GM04504 (cell line): ENCODE data around the gene TPRG1L.
A peak's percentile ranks its signal among the peaks of the same experiment; 100 is the strongest.

ENCODE experiments used
- DNase-seq: peaks from one replicate; pipeline ENCODE4 v3.0.0-alpha.2; 2012; ENCODE audit warnings: low read depth

The TPRG1L gene

DNA sequence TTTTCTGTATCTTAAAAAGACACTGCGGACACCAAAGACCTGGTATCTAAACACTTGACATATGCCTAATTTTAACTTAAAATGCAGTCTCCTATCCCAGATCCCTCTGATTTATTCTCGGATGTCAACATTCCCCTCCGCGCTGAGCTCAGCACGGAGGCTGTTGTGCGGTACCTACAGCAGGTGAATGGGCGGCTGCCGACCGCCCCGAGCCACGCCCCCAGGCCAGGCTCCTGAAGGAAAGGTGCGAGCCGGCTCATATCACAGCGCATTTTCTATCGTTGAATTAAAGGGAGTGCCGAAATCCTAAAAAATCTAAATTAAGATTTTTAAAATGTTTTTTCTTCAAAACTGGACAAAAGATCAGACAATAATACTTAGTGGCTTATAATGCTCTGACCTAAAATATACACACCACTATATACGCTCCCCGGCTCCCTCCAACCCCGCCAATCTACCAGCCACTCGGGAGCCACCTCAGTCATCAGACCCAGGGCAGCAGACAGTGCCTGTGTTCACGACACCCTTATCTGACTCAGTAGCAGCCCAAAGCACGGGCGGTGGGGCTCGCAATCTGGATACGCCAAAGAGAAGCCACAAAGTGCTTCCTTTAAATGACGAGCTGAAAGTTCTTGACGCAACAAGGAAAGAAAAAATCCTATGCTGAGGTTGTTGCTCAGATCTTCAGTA lies 21.0 kb downstream of the TPRG1L start:
- no peak for DNase-seq

DNA sequence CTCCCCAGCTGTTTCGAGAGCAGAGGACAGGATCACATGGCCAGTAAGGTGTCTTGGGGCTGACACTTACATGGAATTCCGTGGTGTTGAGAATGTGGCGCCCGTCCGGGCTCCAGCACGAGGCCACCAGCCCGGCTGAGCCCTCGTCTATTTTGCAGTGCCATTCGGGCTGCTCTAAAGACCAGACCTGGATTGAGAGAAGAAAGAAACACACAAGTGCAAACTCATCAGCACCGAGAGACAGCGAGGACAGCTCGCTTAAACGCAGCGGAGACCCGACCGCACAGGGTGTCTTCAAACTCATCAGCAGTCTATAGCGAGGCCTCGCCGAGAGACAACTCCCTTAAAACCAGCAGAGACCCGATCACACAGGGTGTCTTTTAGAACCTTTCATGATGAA lies 21.8 kb downstream of the TPRG1L start:
- DNase-seq = no peak

DNA sequence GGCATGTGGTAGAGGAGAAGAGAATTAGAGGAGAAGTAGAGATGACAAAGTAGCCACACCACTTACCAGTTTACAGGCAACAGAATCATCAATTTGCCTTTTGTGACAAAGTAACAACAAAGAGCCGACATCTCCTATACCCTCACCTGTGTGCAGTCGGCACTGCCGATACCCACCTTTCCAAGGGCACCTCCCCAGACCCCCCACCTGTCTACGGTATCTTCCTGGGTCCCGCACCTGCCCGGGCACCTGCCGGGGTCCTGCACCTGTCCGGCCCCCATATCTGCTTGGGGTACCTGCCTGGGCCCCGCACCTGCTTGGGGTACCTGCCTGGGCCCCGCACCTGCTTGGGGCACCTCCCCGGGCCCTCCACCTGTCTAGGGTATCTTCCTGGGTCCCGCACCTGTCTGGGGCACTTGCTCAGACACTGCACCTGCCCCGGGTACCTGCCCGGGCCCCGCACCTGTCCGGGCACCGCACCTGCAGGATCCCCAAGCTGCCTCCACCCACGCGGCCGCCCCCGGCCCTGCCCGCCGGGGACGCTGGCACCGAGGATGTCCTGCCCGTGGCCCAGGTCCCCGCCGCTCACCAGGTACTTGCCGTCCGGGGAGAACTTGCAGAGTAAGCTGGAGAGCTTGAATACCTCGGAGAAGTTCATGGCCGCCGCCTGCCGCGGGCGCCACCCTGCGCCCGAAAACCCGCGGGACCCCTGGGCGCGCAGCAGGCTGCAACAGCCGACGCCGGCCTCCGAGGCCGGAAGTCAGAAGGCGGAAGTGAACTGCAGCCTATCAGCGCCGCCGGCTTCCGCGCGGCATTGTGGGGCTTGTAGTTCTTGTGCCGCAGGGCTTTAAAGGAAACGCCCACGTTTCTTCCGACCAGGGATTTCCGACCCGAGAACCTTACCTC lies 24.8 kb downstream of the TPRG1L start, which contains the start of gene WRAP73:
Gene WRAP73 (minus strand): TSS at position 762 of the 906 bp plus-strand sequence. CDS start 104 bp downstream, at position 658.
- DNase-seq = peak; percentile 72

DNA sequence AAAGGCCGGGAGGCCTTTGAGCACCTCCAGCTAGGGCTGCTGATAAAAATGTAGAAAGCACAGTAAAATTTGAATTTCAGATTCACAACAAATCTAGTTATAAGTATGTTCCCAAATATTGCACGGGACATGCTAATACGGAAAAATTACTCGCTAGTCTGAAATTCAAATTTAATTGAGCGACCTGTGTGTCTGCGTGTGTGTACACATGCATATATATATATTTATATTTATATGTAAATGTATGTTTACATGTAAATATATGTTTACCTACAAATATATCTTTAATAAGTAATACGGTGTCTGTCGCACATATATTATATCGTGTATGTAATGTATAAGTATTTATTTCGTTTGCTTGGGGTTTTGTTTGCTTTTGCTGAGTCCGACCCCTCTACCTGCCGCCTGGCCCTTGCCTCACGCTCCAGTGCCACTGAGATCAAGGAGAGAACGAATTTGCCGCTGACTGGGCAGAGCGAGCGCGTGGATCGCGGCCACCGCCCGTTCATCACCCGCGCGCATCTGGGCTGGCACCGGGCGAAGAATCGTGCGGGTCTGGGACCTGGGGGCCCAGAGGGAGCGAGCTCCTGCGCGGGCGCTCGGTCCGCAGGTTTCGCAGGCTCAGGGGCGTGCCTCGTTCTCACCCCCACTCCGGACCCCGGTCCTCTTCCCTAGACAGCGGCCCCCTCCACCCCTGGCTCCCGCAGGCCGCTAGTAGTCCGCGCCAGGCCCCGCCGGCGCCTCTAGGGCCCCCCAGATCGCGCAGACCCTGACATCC lies 25.6 kb downstream of the TPRG1L start:
- DNase-seq = no peak

DNA sequence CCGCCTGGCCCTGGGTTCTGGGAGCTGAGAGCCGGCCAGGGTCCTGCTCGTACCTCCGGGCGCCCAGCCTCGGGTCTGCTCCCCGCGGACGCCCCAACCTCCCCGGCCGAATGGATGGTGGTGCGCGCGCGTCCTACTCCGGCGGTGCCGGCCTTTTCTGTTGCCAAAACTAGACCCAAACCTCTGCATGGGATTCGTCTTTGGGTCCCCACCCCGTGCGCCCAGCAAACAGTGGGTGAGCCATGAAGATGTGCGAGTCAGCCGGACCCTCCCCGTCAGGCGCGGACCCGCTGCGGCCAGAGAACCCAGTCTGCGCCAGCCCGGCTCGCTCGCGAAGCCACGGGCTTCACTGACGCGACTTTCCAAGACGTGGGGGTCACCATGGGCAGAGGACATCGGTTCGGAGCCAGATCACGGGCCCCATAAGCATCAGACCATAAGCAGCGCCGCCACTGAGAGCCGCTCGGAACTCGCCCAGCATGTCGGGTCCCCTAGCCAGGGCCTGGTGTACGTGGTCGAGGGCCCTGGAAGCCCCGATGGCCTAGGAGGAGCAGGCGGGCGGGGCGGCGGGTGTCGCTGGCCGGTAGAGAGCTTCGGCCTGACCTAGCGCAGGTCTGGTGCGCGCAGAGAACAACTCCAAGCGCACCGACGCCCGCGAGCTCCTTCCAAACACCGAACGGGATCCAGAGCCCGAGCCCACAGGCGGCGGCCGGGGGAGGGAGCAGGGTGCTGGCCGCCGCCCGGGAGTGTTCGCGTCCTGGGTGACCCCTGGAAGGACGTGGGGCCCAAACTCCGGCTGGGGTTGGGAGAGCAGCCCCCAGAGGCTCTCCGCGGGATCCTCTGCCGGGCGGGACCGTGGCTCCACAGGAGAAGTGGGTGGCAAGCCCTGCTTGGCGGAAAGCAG lies 26.5 kb downstream of the TPRG1L start:
- no peak for DNase-seq

DNA sequence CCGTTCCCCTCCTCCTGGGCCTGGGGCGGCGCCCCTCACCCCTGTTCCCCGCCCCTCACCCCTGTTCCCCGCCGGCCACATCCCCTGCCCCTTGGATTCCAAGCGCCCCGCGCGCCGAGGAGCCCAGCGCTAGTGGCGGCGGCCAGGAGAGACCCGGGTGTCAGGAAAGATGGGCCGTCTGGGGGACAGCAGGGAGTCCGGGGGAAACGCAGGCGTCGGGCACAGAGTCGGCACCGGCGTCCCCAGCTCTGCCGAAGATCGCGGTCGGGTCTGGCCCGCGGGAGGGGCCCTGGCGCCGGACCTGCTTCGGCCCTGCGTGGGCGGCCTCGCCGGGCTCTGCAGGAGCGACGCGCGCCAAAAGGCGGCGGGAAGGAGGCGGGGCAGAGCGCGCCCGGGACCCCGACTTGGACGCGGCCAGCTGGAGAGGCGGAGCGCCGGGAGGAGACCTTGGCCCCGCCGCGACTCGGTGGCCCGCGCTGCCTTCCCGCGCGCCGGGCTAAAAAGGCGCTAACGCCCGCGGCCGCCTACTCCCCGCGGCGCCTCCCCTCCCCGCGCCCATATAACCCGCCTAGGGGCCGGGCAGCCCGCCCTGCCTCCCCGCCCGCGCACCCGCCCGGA lies 27.2 kb downstream of the TPRG1L start, which contains the start of gene TP73:
Gene TP73 (plus strand): TSS at position 587 of the 618 bp plus-strand sequence. CDS start 29,850 bp downstream, outside the sequence.
- no peak for DNase-seq

DNA sequence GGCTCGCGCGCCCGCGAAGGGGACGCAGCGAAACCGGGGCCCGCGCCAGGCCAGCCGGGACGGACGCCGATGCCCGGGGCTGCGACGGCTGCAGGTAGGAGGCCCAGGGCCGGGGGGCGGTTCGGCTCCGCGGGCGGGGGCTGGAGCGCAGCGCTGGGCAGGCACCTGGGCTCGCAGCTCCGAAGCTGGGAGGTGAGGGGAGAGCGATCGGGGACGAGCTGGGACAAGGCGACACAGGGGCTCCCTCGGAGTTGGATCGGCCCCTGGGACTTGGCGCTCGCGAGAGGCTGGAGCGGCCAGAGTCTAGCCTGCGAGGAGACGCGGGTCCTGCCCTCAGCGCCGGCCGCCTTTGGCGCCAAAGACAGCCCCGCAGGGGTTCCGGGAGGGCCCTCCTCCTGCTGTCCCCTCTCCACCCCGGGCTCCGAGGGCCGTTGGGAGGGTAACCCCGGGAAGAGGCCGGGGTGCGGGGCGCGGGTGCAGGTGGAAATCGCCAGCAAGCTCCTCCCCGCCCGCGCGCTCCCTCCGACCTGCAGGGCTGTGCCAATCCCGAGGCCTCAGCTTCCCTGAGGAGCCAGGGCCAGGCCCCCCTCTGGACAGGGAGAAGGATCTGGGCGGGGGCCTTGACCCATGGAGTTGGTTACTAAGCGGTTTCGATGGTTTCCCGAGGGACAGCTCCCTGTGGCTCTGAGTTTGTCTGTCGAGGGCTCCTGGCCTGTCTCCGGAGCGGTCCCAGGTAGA lies 27.9 kb downstream of the TPRG1L start:
- DNase-seq = no peak

DNA sequence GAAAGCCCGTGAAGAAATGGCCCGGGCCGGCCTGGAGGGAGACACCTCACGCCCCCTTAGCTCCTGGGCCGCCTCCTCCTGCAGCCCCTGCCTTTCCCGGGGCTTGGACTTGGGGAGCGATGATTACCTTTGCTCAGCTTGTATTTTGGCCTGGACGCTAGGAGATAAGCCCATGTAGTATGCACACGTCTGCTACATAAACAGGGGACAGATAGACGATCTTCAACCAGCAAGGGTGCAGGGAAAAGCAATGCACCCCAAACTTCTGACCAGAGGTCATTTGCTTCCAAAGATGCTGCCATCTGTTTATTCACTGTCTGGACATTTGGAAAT lies 28.4 kb downstream of the TPRG1L start:
- no peak for DNase-seq

DNA sequence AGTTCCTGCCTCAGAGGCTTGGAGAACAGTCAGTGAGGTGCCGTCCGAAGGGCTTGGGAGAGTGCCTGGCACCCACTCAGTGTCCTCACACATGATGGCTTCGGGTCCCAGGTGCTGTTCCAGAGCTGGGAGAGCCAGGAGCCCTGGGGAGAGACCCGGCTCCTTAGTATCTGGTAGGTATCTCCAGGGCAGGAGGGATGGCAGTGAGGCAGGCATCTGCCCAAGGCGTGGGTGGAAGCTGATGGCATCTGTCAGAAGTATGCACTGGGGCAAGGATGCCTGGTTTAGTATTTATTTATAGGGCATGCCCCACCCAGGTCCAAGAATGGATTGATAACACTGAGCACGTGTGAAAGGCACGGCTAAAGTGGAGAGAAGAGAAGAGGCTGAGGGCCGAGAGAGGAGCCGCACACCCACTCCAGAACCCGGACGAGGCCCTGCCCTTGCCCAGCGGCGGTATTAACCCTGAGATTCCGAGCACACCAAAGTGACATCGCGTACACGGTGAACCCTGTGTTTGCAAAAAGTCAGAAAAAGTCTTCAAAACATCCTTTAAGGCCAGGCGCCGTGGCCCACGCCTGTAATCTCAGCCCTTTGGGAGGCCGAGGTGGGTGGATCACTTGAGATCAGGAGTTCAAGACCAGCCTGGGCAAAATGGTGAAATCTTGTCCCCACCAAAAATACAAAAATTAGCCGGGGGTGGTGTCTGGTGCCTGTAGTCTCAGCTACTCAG lies 29.9 kb downstream of the TPRG1L start:
- no peak for DNase-seq

DNA sequence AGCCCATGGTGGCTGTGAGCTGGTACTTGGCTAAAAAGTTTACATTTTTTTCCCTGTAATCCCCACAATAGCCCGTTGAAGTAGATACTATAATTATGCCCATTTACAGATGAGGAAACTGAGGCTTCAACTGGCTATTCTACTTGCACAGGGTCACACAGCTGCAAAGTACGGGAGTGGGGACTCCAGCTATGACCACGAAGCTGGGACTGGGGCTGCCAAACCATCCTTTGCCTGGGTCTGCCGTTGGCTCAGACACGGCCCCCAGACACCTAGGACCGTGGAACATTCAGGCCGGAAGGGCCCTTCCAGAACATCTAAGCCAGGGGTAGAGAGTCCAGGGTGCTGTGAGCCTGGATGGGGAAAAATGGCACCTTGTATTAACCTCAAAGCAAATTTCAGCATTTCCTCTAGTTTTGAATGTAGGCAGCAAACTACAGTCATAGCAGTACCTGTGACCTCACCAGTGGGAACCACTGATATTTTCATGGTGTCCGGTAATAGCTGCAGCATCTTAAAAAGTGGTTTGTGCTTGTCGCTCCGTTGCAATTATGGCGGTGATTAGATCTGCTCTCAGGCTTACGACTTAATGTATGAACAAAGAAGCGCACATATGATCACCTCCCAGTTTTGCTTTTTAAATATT lies 31.8 kb downstream of the TPRG1L start:
- DNase-seq = no peak

DNA sequence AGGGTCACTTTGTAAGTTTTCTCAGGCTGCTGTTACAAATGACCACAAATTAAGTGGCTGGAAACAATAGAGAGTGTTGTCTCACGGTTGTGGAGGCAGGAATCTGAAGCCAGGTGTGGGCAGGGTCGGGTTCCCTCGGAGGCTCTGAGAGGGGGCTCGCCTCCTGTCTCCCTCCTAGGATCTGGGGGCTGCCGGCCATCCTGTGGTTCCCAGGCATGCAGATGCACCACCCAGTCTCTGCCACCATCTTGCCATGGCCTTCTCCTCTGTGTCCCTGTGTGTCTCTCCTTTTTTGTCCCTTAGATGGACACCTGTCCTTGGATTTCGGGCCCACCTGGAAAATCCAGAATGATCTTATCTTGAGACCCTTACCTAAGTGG lies 32.3 kb downstream of the TPRG1L start:
- no peak for DNase-seq

DNA sequence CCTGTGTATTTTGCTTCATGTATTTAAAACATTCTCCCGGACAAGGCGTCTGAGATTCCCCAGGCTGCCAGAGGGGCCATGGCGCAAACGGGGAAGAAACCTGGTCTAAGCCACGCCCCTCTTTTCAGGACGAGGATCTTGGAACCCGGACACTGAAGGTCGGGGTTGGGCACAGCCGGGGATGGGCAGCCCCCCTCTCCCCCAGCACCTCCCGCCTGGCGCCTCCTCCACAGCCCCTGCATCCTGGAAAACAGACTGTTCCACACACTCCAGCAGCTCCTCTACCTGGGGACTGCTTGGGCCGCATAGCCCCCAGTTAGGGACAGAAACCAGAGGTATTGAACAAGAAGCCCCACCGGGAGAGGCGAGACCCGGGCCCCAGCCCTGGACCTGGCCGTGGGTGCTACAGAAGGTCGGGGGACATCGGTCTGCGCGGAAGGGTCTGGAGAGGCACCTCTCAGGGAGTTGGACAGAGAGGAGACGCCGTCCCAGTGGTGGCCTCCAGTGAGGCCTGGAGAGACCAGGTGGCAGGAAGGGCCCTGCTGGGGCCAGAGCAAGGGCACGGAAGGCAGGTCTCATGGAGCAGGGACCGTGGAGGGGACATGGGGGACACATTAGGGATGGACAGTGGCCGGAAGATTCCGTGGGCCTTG lies 32.9 kb downstream of the TPRG1L start:
- DNase-seq = no peak

DNA sequence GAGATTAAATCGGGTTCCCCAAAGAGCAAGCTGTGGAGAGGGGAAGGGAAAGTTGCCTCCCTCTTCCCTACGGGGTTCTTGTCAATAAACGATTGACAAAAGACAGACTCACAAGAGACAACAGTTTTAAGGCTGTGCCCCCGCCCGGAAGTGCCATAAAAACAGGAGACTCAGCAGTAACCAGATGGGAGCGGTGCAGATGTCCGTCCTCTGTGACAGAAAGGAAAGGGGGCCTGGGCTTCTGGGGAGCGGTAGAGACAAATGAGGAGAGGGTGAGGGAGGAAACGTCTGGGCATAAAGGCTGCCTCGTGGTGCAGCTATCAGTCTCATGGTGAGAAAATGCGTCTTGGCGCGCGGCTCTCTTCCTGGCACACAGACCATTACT lies 33.4 kb downstream of the TPRG1L start:
- DNase-seq = no peak

DNA sequence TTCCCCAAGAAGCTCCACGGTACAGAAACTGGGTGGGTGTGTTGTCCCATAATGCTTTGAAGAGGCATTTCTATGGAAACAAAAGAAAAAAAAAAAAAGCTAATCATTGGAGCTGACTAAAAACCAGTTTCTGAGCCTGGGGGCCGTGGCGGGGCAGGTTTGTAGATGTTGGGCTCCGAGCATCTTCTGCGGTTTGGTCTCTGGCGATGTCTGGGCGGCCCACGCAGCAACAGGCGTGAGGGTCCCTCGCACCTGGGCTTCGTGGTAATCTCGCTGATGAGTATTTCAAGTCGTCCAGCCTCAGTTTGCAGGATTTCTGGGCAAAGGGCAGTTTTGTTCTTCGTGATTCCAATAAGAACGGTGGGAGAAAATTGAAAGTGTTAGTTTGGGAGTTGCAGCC lies 34.3 kb downstream of the TPRG1L start:
- no peak for DNase-seq

DNA sequence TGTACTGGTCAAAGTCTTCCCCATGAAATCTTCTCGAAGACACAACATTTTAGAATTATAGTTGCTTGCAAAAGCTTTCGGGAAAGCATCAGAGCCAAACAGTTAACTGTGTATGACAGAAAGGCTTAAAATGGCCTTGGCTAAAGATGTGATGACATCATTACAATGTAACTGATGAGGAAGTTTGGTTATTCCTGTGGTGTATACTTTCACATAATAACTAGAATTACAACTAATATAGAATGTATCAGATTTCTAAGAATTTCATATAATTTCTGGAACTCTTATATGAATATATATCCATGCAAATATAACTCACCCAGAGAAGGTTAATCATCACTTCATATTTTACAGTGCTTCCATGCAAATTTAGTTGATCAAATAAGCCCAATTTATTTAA lies 35.9 kb downstream of the TPRG1L start:
- DNase-seq = no peak

DNA sequence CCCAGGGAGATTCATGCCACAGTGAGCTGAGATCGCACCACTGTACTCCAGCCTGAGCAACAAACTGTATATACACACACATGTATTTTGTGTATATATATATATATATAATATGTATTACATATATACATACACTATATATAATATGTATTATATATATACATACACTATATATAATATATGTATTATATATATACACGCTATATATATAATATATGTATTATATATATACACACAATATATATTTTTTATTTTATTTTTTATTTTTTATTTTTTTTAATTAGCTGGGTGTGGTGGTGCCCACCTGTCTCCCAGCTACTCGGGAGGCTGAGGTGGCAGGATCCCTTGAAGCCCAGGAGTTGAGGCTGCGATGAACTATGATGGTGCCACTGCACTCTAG lies 36.8 kb downstream of the TPRG1L start:
- DNase-seq = no peak

DNA sequence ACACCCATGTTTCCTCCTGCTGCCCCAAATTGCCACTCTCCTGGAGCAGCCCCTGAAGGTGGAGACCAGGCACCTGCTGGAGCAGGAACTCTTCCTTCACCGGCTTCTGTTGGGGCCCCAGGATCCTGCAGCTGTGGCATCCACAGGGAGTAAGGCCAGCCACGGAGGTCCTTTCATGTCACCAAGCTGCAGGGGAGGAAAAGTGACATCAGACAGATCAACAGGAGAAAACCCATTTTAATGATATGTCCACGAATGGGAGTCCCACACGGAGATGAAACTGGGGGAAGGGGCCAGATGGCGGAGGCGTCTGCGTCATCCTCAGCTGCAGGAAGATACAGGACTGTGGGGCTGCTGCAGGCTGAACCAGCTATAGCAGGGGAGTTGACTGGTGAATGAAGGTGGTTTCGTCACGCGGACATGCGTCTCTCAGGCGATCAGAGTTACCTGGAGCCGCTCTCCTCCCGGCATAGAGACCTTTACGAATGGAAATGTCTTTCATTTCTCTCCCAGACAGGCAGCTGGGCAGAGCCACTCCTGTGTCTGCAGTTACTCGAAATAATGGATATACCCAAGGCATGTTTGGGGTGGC lies 37.4 kb downstream of the TPRG1L start:
- no peak for DNase-seq

DNA sequence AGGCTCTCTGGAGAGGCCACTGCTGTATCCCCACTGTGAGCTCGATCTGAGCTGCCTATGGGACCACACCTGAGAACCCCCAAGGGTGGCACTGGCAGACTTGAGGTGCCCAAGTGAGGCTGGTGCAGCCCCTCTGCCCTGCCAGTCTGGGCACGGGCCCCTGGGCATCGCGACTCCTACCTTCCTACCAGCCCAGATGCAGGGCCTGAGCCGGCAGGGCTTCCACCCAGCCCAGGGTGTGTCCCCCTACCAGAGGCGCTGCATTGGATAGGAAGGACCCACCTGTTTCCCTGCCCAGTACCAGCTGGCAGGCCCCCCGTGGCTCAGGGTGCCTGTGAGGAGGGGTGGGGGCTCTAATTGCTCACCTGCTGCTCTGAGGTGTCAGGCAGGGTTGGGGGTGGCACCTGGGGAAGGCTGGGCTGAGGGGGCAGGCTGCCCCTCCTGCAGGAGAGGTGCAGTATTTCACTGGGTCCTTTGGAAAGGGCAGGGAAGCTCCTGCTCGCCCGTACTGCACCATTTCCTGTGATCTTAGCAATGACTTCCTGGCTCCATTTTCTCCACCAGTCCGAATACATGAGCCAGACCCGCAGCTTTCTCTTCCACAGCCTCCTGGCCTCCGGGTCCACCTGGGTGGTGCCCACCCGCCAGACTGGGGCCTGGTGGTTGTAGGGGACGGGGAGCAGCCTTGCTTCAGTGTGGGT lies 39.3 kb downstream of the TPRG1L start:
- DNase-seq = no peak
